K562 (cell line): ENCODE results near the gene NFATC3. TPM values are rescaled to one million over a fixed set of nuclear protein-coding genes. Genes with fewer than 3 reads are reported as not detected.
A peak's percentile ranks its signal among the peaks of the same experiment; 100 is the strongest.

Source experiments
- ATAC-seq: fragments of 200-7000 bp; cut with Tn5 transposase; 3 replicates; pipeline ENCODE4 v1.9.1; 2020; ENCODE audit warnings: moderate library complexity
- BruUV-seq: library from RNA; stranded (reverse); fragments of 400-500 nt; replicated peaks from 2 replicates; lab custom pipeline; 2021; lab: Mats Ljungman, UMichigan
- CTCF ChIA-PET: fragments of 300-600 bp; formaldehyde crosslinking; extraction: SDS; loops from one replicate; lab custom pipeline; 2021; ENCODE audit warnings: low intra/inter-chr PET ratio; lab: Yijun Ruan, JAX
- POLR2A ChIA-PET: fragments of 300-600, 350-650 bp; sonication (Branson Sonifier 250); formaldehyde crosslinking; extraction: SDS; loops from one replicate; lab custom pipeline; 2021; ENCODE audit warnings: antibody characterized with exemption, inconsistent platforms; lab: Yijun Ruan, JAX
- DNase-seq, 4 experiments: peaks; one replicate each; pipeline versions ENCODE4 v3.0.0 to v3.0.0-alpha.2; 2011 to 2018; ENCODE audit warnings: low spot score in 3 of 4, mixed read lengths in 3 of 4; ENCODE audit errors: extremely low read depth in 1 of 4
- FAIRE-seq: peaks from 2 replicates; lab custom pipeline; 2011; peaks lifted over from hg19 to GRCh38; lab: Jason Lieb, UNC
- H2AFZ ChIP-seq: 2 replicates; pipeline ENCODE4 v1.6.0; 2011; ENCODE audit warnings: low read depth, low read length, control low read depth, inconsistent platforms
- H3K27ac ChIP-seq: fragments of 200-600 bp; 3 replicates; pipeline ENCODE4 v1.8.0; 2011; ENCODE audit warnings: low read depth, mild to moderate bottlenecking, control low read depth, inconsistent platforms, low read length, moderate library complexity, mixed read lengths; ENCODE audit errors: extremely low read depth
- H3K27me3 ChIP-seq, 2 experiments: fragments of 300-600 bp in 1 of 2; 2 replicates in 1 of 2; 3 replicates in 1 of 2; pipeline versions ENCODE4 v1.6.0 to v1.8.0; 2011; ENCODE audit warnings: inconsistent platforms in 2 of 2, low read length in 2 of 2, mild to moderate bottlenecking in 1 of 2, mixed read lengths in 1 of 2, moderate library complexity in 1 of 2; ENCODE audit not compliant: control insufficient read depth in 2 of 2, insufficient read depth in 2 of 2
- H3K36me3 ChIP-seq: fragments of 300-600 bp; 3 replicates; pipeline ENCODE4 v1.8.0; 2011; ENCODE audit warnings: mild to moderate bottlenecking, low read length, inconsistent platforms; ENCODE audit not compliant: control insufficient read depth, insufficient read depth
- H3K4me1 ChIP-seq, 2 experiments: fragments of 200-600 bp in 1 of 2; replicated peaks in 1 of 2; 2 replicates in 1 of 2; 3 replicates in 1 of 2; pipeline versions ENCODE4 v1.5.1 to v1.8.0; 2011; ENCODE audit warnings: inconsistent platforms in 2 of 2, low read length in 2 of 2, mild to moderate bottlenecking in 1 of 2, mixed read lengths in 1 of 2, moderate library complexity in 1 of 2; ENCODE audit not compliant: control insufficient read depth in 2 of 2, insufficient read depth in 2 of 2
- H3K4me2 ChIP-seq: 2 replicates; pipeline ENCODE4 v1.6.1; 2011; ENCODE audit warnings: low read length, control low read depth, inconsistent platforms, mixed read lengths; ENCODE audit not compliant: insufficient read depth
- H3K4me3 ChIP-seq: fragments of 200-600 bp; sonication (generic), shearing (Covaris generic); 2 replicates; pipeline ENCODE4 v1.5.1; 2016; ENCODE audit warnings: control low read depth, inconsistent platforms
- H3K79me2 ChIP-seq: fragments of 200-600 bp; 3 replicates; pipeline ENCODE4 v1.8.0; 2011; ENCODE audit warnings: low read length, inconsistent platforms; ENCODE audit not compliant: control insufficient read depth, insufficient read depth
- H3K9ac ChIP-seq, 2 experiments: 2 replicates each; pipeline versions ENCODE4 v1.6.0 to v1.6.1; 2011; ENCODE audit warnings: low read depth in 2 of 2, low read length in 2 of 2, control low read depth in 1 of 2, inconsistent platforms in 1 of 2, mild to moderate bottlenecking in 1 of 2, mixed read lengths in 1 of 2; ENCODE audit not compliant: insufficient read depth in 1 of 2
- H3K9me1 ChIP-seq: one replicate; pipeline ENCODE4 v1.6.0; 2011; ENCODE audit warnings: inconsistent platforms, mild to moderate bottlenecking, low read length, moderate library complexity; ENCODE audit not compliant: control insufficient read depth, insufficient read depth
- H3K9me3 ChIP-seq: replicated peaks from 2 replicates; pipeline ENCODE4 v1.5.1; 2011; ENCODE audit warnings: low read depth, low read length, inconsistent platforms; ENCODE audit not compliant: control insufficient read depth, insufficient read depth
- H4K20me1 ChIP-seq: replicated peaks from 2 replicates; pipeline ENCODE4 v1.6.1; 2011; ENCODE audit warnings: low read length, inconsistent platforms, mixed read lengths; ENCODE audit not compliant: control insufficient read depth, insufficient read depth
- KDM5B ChIP-seq: fragments of 200-600 bp; sonication (generic); IDR thresholded peaks from 2 replicates; pipeline ENCODE4 v1.6.1; 2012; ENCODE audit warnings: low read depth, mild to moderate bottlenecking, moderate library complexity, low read length, control low read depth, inconsistent platforms; ENCODE audit not compliant: insufficient replicate concordance
- POLR2G ChIP-seq: fragments of 200-400 bp; formaldehyde crosslinking; IDR thresholded peaks from 2 replicates; pipeline ENCODE4 v1.6.1; 2017; ENCODE audit warnings: low read depth, mild to moderate bottlenecking, antibody characterized with exemption, low read length, moderate library complexity
- WGBS: fragments of 100-300 bp; shearing (Covaris generic); methylation state at CpG from one replicate; pipeline ENCODE4 v1.1.6; 2016; ENCODE audit warnings: low coverage, mixed read lengths; ENCODE audit not compliant: insufficient coverage; ENCODE audit errors: missing lambda C conversion rate; 5-methylcytosine and 5-hydroxymethylcytosine counted together
- in situ Hi-C: fragments of 300-500 bp; cut with MboI; formaldehyde crosslinking; loops from 4 replicates; pipeline ENCODE4 v1.15.0; 2018; ENCODE audit warnings: inconsistent platforms, mixed read lengths
- intact Hi-C: fragments of 100-400 bp; cut with micrococcal nuclease; formaldehyde crosslinking; loops from 2 replicates; pipeline ENCODE4 v1.14.2; 2022
- polyA plus RNA-seq, 8 experiments: library from polyadenylated mRNA; depleted of rRNA in 4 of 8; stranded (reverse) in 5 of 8; unstranded in 3 of 8; fragments of >200 nt; fragmentation: Nextera tagmentation in 2 of 8; fragmentation: Illumina TruSeq in 1 of 8; extraction: Ambion mirVana in 2 of 8; extraction: Trizol in 1 of 8; gene quantifications; 2 replicates each; pipeline versions ENCODE4 v1.2.1 to v1.2.3, GENCODE V29; 2011 to 2014; ENCODE audit warnings: inconsistent platforms in 1 of 8, missing spikeins in 1 of 8
- total RNA-seq, 7 experiments: library from RNA; depleted of rRNA in 6 of 7; stranded (reverse); fragments of >200 nt in 6 of 7; fragmentation: Illumina TruSeq in 2 of 7; extraction: Trizol in 2 of 7; gene quantifications; 2 replicates each; pipeline versions ENCODE4 v1.2.1 to v1.2.3, GENCODE V29; 2011 to 2021; ENCODE audit warnings: low replicate concordance in 1 of 7

Gene NFATC3
- total and polyA plus RNA-seq, 9 of the 15 experiments (the other 6 are each of a cell fraction or from before 2014, with no cell fraction given) = 15.7 to 98.4 (median 59.4) TPM

DNA sequence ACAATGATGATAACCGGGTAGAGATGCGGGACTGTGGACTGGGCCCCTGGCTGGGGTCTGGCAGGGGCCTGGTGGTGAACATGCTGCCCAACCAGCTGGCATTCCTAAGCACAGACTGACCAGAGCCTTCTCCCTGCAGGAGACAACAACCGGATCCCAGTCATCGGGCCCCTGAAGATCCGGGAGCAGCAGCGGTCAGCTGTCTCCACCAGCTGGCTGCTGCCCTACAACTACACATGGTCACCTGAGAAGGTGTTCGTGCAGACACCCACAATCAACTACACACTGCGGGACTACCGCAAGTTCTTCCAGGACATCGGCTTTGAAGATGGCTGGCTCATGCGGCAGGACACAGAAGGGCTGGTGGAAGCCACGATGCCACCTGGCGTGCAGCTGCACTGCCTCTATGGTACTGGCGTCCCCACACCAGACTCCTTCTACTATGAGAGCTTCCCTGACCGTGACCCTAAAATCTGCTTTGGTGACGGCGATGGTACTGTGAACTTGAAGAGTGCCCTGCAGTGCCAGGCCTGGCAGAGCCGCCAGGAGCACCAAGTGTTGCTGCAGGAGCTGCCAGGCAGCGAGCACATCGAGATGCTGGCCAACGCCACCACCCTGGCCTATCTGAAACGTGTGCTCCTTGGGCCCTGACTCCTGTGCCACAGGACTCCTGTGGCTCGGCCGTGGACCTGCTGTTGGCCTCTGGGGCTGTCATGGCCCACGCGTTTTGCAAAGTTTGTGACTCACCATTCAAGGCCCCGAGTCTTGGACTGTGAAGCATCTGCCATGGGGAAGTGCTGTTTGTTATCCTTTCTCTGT lies 174.0 kb downstream of the NFATC3 start:
- Histone ChIP-seq H3K27ac (no peak overlapping the region), H3K9me1 (peaks cover 4% of the 10 kb centered on the region), H3K36me3 (peaks cover 18% of the 10 kb centered on the region; the same call in 2 of the 3 replicates), H3K4me1 (peaks cover 7 to 15% of the 10 kb centered on the region in 2 experiments), H3K4me2 (no peak overlapping the region), H3K4me3 (no peak overlapping the region), H3K27me3 (no peaks in the 10 kb centered on the region), H3K79me2 (peaks cover 13% of the 10 kb centered on the region; the same call in 2 of the 3 replicates), H3K9me3 (no peaks in the 10 kb centered on the region), H3K9ac (peak overlapping the region in 1 of 2 experiments; percentile 71; a peak in 2 of 4 replicates), H2AFZ (no peak overlapping the region), H4K20me1 (0 out of 2 replicates have a peak, but pooled peaks cover 7% of the 10 kb centered on the region)
- ChIA-PET POLR2A (interaction anchor here (0.6 to 2.1 kb wide), 2 partner anchors 9 to 587 kb away, joined by 4 to 5 read pairs; no protein-coding TSS in a partner anchor), CTCF (no interaction called here)
- no peak for FAIRE-seq
- ATAC-seq = no peak
- no peak for DNase-seq
- no TSS peak for BruUV-seq
- in situ Hi-C loops (no loop called here), intact Hi-C loops (no loop called here)
- 72% methylated on average over 27 of the region's 27 CpGs for WGBS
- TF ChIP-seq POLR2G = 0 out of 2 replicates have a peak, but pooled peaks have one; percentile 20
- TF ChIP-seq KDM5B = no peak
